Measurements from ENCODE around the gene SUSD4. TPM values are rescaled to one million over a fixed set of nuclear protein-coding genes. Genes with fewer than 3 reads are reported as not detected.

Gene SUSD4
- total RNA-seq, 4 donors from 2014 or later, result 1.1 to 3.3 (median 1.8) TPM

GRCh38 chr1:223315665-223316064 lies 48.3 kb downstream of the SUSD4 start:
- no peak for DNase-seq (ENCODE audit: extremely low spot score)
- WGBS, result 91% methylated on average over 2 of the region's 2 CpGs
- Histone ChIP-seq H3K27me3 (no peaks in the 10 kb centered on the region), H3K36me3 (no peaks in the 10 kb centered on the region), H3K4me1 (peaks cover 0 to 10% (median 6%) of the 10 kb centered on the region in 4 donors), H3K9me3 (no peaks in the 10 kb centered on the region), H3K4me3 (no peak overlapping the region), H3K27ac (replicated peaks in 1 of 4) (no peak overlapping the region)
- TF ChIP-seq POLR2A (IDR thresholded peaks at IDR 0.05; ENCODE audit: low read depth) (no peak), CTCF (IDR thresholded peaks at IDR 0.05) (no peak), POLR2AphosphoS5 (IDR thresholded peaks at IDR 0.05) (no peak), EP300 (IDR thresholded peaks at IDR 0.05) (no peak)
- intact Hi-C loops (cut with DNase I), result no loop called here

- intact Hi-C loops (cut with DNase I), result no loop called here
- Histone ChIP-seq H3K9me3 (no peaks in the 10 kb centered on the region), H3K4me3 (no peak overlapping the region), H3K27ac (replicated peaks in 1 of 4) (no peak overlapping the region), H3K36me3 (no peaks in the 10 kb centered on the region), H3K4me1 (peaks cover 0 to 10% (median 6%) of the 10 kb centered on the region in 4 donors), H3K27me3 (no peaks in the 10 kb centered on the region)
- no peak for DNase-seq (ENCODE audit: extremely low spot score)
- TF ChIP-seq POLR2AphosphoS5 (IDR thresholded peaks at IDR 0.05), result no peak
Measured at GRCh38 chr1:223313415-223313754, 50.6 kb downstream of the SUSD4 start.

- Histone ChIP-seq H3K27me3 (no peaks in the 10 kb centered on the region), H3K36me3 (no peaks in the 10 kb centered on the region), H3K4me3 (no peak overlapping the region), H3K4me1 (peaks cover 0 to 10% (median 6%) of the 10 kb centered on the region in 4 donors), H3K9me3 (no peaks in the 10 kb centered on the region), H3K27ac (replicated peaks in 1 of 4) (peak overlapping the region in 1 of 4 donors; percentile 8)
- WGBS, result 40% methylated on average over 5 of the region's 5 CpGs
- TF ChIP-seq EP300 (IDR thresholded peaks at IDR 0.05) (no peak), POLR2AphosphoS5 (IDR thresholded peaks at IDR 0.05) (no peak), CTCF (IDR thresholded peaks at IDR 0.05) (no peak), POLR2A (IDR thresholded peaks at IDR 0.05; ENCODE audit: low read depth) (no peak)
- DNase-seq (ENCODE audit: extremely low spot score), result no peak
- intact Hi-C loops (cut with DNase I), result no loop called here
Measured at GRCh38 chr1:223312705-223313414, 51.1 kb downstream of the SUSD4 start.

GRCh38 chr1:223312273-223312672 lies 51.7 kb downstream of the SUSD4 start:
- intact Hi-C loops (cut with DNase I), result no loop called here
- Histone ChIP-seq H3K27ac (replicated peaks in 1 of 4) (peak overlapping the region in 1 of 4 donors; percentile 8), H3K27me3 (no peaks in the 10 kb centered on the region), H3K9me3 (no peaks in the 10 kb centered on the region), H3K4me1 (peaks cover 0 to 10% (median 6%) of the 10 kb centered on the region in 4 donors), H3K4me3 (no peak overlapping the region), H3K36me3 (no peaks in the 10 kb centered on the region)
- DNase-seq (ENCODE audit: extremely low spot score), result no peak
- WGBS, result 74% methylated on average over 2 of the region's 2 CpGs
- TF ChIP-seq EP300 (IDR thresholded peaks at IDR 0.05), result no peak
- TF ChIP-seq POLR2AphosphoS5 (IDR thresholded peaks at IDR 0.05), result no peak
- no peak for TF ChIP-seq CTCF (IDR thresholded peaks at IDR 0.05)
- no peak for TF ChIP-seq POLR2A (IDR thresholded peaks at IDR 0.05; ENCODE audit: low read depth)

- intact Hi-C loops (cut with DNase I), result no loop called here
Measured at GRCh38 chr1:223311826-223312225, 52.1 kb downstream of the SUSD4 start.

More at GRCh38 chr1:223311826-223312225, 52.1 kb downstream of the SUSD4 start:
- TF ChIP-seq CTCF (IDR thresholded peaks at IDR 0.05) (no peak), POLR2AphosphoS5 (IDR thresholded peaks at IDR 0.05) (no peak), EP300 (IDR thresholded peaks at IDR 0.05) (no peak), POLR2A (IDR thresholded peaks at IDR 0.05; ENCODE audit: low read depth) (no peak)
- H3K27me3 ChIP-seq, result no peaks in the 10 kb centered on the region
- H3K27ac ChIP-seq (replicated peaks in 1 of 4), result no peak overlapping the region
- H3K4me1 ChIP-seq, result peaks cover 0 to 10% (median 6%) of the 10 kb centered on the region in 4 donors
- WGBS, result 90% methylated on average over 3 of the region's 3 CpGs
- H3K36me3 ChIP-seq, result no peaks in the 10 kb centered on the region
- H3K4me3 ChIP-seq, result no peak overlapping the region
- no peaks in the 10 kb centered on the region for H3K9me3 ChIP-seq
- no peak for DNase-seq (ENCODE audit: extremely low spot score)
